K562 (cell line): ENCODE data around the gene HCRTR1. TPM values are rescaled to one million over a fixed set of nuclear protein-coding genes. Genes with fewer than 3 reads are reported as not detected.

ENCODE experiments used
- FOXO4 ChIP-seq: fragments of 450-650 bp; formaldehyde crosslinking; IDR thresholded peaks from 2 replicates; pipeline ENCODE4 v1.4.0; 2020; ENCODE audit warnings: mild to moderate bottlenecking, moderate library complexity
- MECOM ChIP-seq: fragments of 250-450 bp; sonication (Bioruptor Pico); IDR thresholded peaks from 2 replicates; pipeline ENCODE4 v1.8.0; 2022; ENCODE audit warnings: inconsistent platforms
- PATZ1 ChIP-seq: fragments of 250-450 bp; sonication (Bioruptor Pico); IDR thresholded peaks from 2 replicates; pipeline ENCODE4 v1.5.0; 2020; ENCODE audit warnings: mild to moderate bottlenecking, borderline replicate concordance
- STAT5B ChIP-seq: fragments of 250-450 bp; sonication (Bioruptor Pico); IDR thresholded peaks from 2 replicates; pipeline ENCODE4 v1.8.0; 2021; ENCODE audit warnings: mild to moderate bottlenecking, inconsistent platforms
- polyA plus RNA-seq, 8 experiments: library from polyadenylated mRNA; depleted of rRNA in 4 of 8; stranded (reverse) in 5 of 8; unstranded in 3 of 8; fragments of >200 nt; fragmentation: Nextera tagmentation in 2 of 8; fragmentation: Illumina TruSeq in 1 of 8; extraction: Ambion mirVana in 2 of 8; extraction: Trizol in 1 of 8; gene quantifications; 2 replicates each; pipeline versions ENCODE4 v1.2.1 to v1.2.3, GENCODE V29; 2011 to 2014; ENCODE audit warnings: inconsistent platforms in 1 of 8, missing spikeins in 1 of 8
- total RNA-seq, 7 experiments: library from RNA; depleted of rRNA in 6 of 7; stranded (reverse); fragments of >200 nt in 6 of 7; fragmentation: Illumina TruSeq in 2 of 7; extraction: Trizol in 2 of 7; gene quantifications; 2 replicates each; pipeline versions ENCODE4 v1.2.1 to v1.2.3, GENCODE V29; 2011 to 2021; ENCODE audit warnings: low replicate concordance in 1 of 7

HCRTR1 gene
- total and polyA plus RNA-seq, 9 of the 15 experiments (the other 6 are each of a cell fraction or from before 2014, with no cell fraction given) = not detected

GRCh38 chr1:31585736-31586365 lies 31.6 kb upstream of the HCRTR1 start (continued):
- no peak for TF ChIP-seq PATZ1 (CRISPR knock-in tag)
- TF ChIP-seq MECOM (CRISPR knock-in tag) = no peak
- TF ChIP-seq FOXO4 (CRISPR knock-in tag) = no peak
- no peak for TF ChIP-seq STAT5B
